ENCODE measurements around the gene FRMD3. TPM values are rescaled to one million over a fixed set of nuclear protein-coding genes. Genes with fewer than 3 reads are reported as not detected.

FRMD3 gene
- 1.7 and 2.3 TPM in 2 replicates for polyA plus RNA-seq (2014; cell fraction: cytosol; rRNA removed)
- 1.5 and 1.9 TPM in 2 replicates for polyA plus RNA-seq (2014; cell fraction: nucleus; rRNA removed)

GRCh38 chr9:83538172-83538889, at the start of gene FRMD3:
TSS of gene FRMD3 (minus strand) at chr9:83538401. CDS start at chr9:83538231, 170 bp downstream.
- DNase-seq (ENCODE audit: low spot score): peak; percentile 85

- DNase-seq (ENCODE audit: low spot score): no peak
Measured at GRCh38 chr9:83584995-83585394, 46.8 kb upstream of the FRMD3 start.

- DNase-seq (ENCODE audit: low spot score): peak; percentile 43
Measured at GRCh38 chr9:83583151-83584014, 45.2 kb upstream of the FRMD3 start.

- DNase-seq (ENCODE audit: low spot score): no peak
Measured at GRCh38 chr9:83582029-83582428, 43.8 kb upstream of the FRMD3 start.

DNA sequence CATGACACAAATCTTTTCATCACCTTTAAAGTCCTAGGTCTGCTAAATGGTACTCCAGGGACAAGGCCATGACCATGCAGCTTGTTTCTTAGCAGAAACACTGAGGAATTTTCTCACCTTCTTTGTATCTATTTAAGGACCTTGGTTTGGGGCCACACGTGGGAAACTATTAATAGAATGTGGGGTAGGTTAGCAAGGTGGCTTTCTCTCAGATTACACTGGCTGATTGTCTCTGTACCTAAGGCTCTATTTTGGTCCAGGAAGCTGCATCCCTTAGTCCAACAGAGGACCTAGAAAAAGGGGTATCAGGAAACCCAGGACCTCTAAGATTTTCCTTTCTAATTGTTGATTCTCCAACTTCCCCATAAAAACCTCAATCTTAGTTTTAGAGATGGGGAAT, 36.3 kb upstream of the FRMD3 start:
- DNase-seq (ENCODE audit: low spot score): no peak

DNA sequence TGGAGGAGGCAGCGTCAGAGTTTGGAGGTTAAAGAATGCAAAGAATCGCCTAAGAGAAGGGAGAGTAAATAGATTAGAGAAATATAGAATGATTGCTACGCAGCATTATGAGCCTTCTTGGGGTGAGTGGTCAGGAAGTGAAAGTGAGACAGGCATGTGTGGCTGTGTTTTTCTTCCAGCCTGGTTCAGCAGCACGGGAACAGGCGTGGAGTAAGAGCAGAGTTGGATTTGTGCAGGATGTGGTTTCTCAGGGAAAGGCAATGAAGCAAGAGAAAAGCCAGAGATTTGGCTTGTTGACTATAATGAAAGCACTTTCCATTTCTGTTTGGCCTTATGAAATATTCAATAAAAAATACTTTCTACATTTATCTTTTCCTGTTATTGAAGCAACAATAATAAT, 34.3 kb upstream of the FRMD3 start:
- DNase-seq (ENCODE audit: low spot score): no peak

DNA sequence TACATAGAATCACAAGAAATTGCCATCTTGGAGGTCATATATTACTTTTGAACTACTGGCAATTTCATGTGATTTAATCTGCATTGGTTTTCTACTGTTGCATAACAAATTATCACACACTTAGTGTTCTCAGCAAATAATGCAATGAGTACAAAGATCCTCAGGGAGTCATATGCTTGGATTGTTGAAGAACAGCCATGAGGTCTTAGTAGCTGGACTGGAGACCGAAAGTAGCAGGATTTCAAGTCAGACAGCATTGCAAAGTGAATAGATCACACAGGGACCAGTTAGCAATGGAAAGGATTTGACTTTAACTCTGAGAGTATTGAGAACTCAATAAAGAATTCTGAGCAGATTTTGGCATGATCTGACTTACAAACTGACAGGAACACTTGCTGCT, 32.2 kb upstream of the FRMD3 start:
- no peak for DNase-seq (ENCODE audit: low spot score)

- no peak for DNase-seq (ENCODE audit: low spot score)
Measured at GRCh38 chr9:83569326-83569725, 31.1 kb upstream of the FRMD3 start.

GRCh38 chr9:83563360-83563759, 25.2 kb upstream of the FRMD3 start:
- no peak for DNase-seq (ENCODE audit: low spot score)

DNA sequence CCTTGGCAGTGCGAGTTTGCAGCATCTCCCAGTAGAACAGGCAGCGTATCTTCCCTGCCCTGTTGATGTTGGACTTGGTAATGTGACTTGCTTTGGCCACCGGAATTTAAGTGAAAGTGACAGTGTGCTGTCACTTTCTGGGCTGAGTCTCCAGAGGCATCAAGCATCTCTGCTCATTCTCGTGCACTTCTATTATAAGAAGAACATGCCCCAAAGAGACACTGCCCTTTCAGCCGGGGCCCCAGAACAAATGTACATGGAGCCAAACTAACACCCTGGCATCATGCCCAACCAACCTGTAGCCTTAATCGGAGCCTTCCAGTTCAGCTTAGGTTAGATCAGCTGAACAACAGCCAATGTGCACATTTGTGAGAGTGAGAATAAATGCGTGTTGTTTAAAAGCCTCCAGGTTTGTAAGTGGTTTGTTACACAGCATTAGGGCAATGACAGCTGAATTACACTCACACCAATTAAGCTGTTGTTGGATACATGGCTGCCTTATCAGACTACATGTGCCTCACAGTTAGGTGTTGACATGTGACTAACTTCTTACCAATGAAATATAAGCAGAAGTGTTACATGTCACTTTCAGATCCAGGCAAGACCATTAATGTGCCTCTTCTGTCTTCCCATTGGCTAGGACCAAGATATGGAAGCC, 22.1 kb upstream of the FRMD3 start:
- no peak for DNase-seq (ENCODE audit: low spot score)

DNA sequence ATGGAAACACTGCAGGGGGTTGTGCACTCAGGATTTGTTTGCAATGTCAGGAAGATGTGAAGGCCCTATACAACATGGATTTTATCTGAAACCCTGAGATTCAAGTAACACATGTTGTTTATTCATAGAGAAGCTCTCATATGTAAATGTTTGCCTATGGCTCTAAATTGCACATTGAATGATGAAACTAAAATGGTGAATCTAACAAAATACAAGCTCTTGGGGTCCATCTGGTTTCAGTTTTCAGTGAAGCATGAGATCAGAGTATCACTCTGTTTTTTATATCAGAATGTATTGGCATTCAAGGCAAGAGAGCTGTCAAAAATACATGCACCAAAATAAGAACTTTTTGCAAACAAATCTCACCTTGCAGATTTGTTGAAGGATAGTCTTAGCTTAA, 19.6 kb upstream of the FRMD3 start:
- no peak for DNase-seq (ENCODE audit: low spot score)

DNA sequence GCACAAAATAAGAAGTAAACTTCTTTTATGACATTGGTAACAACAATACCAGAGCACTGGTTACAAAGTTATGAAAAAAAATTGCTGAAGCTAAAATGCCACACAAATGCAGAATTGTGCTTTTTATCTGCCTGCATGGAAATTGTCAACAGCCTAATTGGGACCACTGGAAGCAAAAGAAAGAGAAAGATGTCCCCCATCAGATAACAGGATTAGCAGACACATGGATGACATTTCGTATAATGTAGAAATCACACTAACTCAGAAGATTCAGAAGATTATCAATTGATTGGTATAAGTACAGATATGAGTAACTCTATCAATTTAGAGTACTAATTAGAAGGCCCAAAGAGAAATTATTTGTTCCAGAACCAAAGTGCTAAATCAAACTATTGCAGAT, 19.1 kb upstream of the FRMD3 start:
- DNase-seq (ENCODE audit: low spot score): peak; percentile 5

DNA sequence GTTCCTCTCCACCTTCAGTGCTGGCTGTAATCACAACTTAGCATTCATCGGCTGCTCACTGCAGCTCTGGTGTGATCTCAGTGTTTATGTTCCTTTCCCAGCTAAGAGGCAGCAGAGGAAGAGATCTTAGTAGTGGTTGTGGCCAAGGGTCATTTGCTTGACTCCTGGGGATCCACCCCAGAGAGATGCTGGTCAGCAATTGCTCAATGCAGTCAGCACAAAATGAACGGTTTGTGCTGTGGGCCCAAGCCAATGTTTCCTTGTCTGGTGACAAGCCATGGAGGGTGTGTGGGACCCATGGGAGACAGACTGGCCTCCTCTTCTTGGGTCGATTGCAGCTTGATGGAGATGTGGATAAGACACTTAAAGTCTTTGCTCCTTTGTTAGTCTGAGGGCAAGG, 16.1 kb upstream of the FRMD3 start:
- DNase-seq (ENCODE audit: low spot score): no peak

DNA sequence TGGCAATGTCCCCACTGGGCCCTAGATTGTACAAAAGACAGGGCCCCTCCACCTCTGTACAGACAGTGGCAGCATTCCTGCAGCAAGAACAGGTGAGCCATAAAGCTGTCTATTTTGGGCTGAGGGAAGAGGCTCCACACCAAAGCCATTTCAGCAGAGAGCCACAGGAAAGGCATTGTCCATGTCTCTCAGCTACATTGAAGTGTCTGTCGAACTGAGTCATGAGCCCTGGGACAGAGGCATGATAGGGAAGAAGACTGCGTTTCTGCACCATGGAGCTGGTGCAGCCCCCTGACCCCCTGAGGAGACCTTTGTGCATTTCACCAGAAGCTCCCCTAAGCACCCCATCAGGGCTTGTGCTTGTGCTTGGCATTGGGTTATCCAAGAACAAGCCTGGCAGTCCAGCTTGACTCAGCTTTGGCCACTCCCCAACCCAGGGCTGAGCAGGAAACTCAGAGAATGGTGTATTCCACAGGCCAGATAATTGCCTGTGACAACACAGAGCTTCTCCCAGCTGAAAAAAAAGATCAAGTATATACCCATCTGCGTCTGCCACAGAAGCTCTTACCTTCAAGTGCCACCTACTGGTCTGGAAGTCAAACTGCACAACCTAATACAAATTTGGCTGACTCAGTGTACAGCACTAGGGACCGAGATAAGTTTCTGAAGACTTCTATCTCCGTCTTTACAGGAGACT, 5.9 kb upstream of the FRMD3 start:
- DNase-seq (ENCODE audit: low spot score): peak; percentile 65

- no peak for DNase-seq (ENCODE audit: low spot score)
Measured at GRCh38 chr9:83538890-83539238, 663 bp upstream of the FRMD3 start.

DNA sequence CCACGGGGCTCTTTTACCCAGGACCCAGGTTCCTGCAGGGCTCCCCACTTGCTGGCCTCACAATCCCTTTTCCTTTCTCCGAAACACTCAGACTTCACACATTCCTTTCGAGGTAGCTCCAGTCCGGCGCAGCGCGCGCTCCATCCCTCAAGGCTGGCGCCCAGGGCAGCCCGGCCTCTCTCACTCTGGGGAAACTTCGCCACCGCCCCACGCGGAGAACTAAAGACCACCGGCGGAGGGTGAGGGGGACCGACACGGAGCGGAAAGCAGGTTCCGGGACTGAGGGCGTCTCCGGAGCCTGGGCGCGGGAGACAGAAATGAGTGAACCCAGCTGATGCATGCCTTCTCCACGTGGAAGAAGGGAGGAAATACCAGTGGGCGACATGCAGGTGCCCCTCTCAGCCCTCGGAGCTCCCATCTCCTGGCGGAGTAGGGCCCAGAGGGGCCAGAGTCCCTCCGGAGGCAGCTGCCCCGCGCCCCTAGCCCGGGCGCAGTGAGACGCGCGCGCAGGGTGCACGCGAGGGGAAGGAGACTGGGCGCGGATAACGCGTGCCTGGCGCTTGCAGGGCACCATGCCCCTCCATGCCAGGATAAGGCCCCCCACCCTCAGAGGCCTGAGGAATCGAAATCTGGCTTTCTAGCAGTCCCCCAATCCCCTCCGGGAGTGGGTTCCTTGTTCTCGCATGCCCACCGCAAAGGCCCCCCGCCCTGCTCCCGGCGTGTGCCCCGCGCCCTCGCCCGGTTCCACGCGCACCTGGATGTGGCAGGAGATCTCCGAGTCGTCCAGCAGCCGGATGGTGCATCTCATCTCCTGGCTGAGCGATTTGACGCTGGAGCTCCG, 650 bp downstream of the FRMD3 start:
- DNase-seq (ENCODE audit: low spot score): no peak

DNA sequence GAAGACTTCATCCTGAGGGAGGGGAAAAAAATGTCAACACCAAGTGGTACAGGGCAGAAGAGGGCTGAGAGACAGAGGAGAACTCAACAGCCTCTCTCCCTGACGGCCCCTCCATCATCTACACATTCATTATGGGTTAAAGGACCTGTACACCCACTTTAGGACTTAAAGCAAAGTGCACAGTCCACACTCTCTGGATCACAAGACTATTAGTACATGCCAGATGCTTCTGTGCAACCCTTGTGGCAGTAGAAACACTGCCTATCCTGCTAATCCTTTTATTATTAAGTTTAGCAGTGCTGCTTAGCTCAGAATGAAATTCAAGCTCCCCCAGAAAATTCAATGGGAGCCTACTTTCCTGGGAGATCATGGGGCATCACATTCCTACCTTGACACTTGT, 1.9 kb downstream of the FRMD3 start:
- peak; percentile 14 for DNase-seq (ENCODE audit: low spot score)

GRCh38 chr9:83535736-83536135, 2.5 kb downstream of the FRMD3 start:
- DNase-seq (ENCODE audit: low spot score): no peak

DNA sequence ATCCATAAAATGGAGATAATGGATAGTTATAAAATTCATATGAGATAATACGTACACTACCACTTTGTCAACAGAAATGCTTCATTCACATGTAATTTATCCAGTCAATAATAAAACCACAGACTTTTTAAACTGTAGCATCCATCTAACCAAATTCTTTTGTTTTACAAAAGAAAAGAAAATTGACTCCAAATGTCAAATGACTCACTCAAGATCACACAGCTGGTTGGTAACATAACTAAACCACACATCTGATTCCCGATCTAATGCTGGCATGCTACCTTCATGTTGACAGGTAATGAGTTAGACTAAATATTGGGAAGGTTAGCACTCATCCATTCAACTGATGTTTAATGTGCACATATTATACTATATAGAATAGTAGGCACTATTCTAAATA, 4.9 kb downstream of the FRMD3 start:
- DNase-seq (ENCODE audit: low spot score): no peak

DNA sequence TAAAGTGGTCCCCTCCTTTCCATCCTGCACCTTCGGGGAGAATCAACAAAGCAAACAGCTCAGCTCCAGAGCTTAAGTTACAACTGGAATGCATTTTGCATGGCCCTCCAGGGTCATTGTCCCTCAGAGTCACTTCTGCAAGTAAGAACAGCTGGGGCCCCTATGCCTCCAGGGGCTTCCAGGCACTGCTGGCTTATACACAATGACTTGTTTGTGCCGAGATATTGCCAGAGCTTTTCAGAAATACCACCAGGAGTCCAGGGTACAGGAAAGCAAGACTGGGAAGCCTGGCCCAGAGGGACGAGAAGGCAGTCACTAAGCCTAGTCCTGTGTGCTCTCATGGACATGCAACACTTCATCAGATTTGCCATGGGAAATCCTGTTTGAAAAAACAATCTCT, 11.3 kb downstream of the FRMD3 start:
- DNase-seq (ENCODE audit: low spot score): no peak

GRCh38 chr9:83526211-83526610, 12.0 kb downstream of the FRMD3 start:
- DNase-seq (ENCODE audit: low spot score): no peak

Measured in SK-N-DZ (cell line).